Measurements from ENCODE around the gene PFKFB4. TPM values are rescaled to one million over a fixed set of nuclear protein-coding genes. Genes with fewer than 3 reads are reported as not detected.

Gene PFKFB4
- total and polyA plus RNA-seq, 2 experiments from 2014 or later: 8.6 to 22.9 TPM

DNA sequence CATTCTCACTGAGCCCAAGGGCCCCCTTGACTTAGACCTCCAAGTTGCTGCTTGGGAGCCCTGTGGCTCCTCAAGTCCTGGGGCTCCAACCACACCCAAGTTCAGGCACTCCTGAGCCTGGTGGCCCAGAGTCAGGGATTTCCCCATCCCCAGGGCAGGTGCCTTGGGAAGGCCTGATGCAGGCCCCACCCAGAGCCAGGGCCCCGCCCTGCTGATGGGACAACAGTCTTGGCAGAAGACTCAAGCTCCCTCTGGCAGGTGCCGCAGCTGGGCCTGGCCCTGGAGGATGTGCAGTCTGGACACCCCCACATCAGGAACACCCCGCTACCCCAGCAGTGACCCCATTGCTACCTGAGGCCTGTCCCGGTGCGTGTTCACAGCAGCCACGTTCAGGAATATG, 35.0 kb downstream of the PFKFB4 start:
- Mint-ChIP-seq H3K27ac (no peak overlapping the region), H3K4me1 (no peaks in the 10 kb centered on the region), H3K9me3 (no peaks in the 10 kb centered on the region), H3K36me3 (ENCODE audit: low read depth) (peaks cover 2% of the 10 kb centered on the region; the same call in 2 of the 3 replicates), H3K4me3 (no peak overlapping the region), H3K27me3 (ENCODE audit: insufficient read depth, low read depth, poor library complexity) (peaks cover 2% of the 10 kb centered on the region)
- no peaks in the 10 kb centered on the region for H3K27me3 ChIP-seq (ENCODE audit: insufficient read depth)
- H2AFZ ChIP-seq: no peak overlapping the region
- no peak overlapping the region for H3K4me2 ChIP-seq
- H4K20me1 ChIP-seq (replicated peaks; ENCODE audit: insufficient read depth): no peaks in the 10 kb centered on the region
- no peaks in the 10 kb centered on the region for H3K4me1 ChIP-seq (ENCODE audit: insufficient read depth)
- no peak for DNase-seq (ENCODE audit: low spot score)
- H3K79me2 ChIP-seq (replicated peaks; ENCODE audit: insufficient read depth): no peaks in the 10 kb centered on the region
- TF ChIP-seq POLR2AphosphoS5 (IDR thresholded peaks at IDR 0.05; ENCODE audit: low read depth) (no peak), ETS1 (IDR thresholded peaks at IDR 0.05) (no peak), NANOG (IDR thresholded peaks at IDR 0.05; ENCODE audit: borderline replicate concordance) (no peak), ZNF114 (CRISPR knock-in tag; IDR thresholded peaks at IDR 0.05) (no peak), ZNF331 (CRISPR knock-in tag; IDR thresholded peaks at IDR 0.05; ENCODE audit: low read depth) (no peak), CREB1 (CRISPR knock-in tag; IDR thresholded peaks at IDR 0.05; ENCODE audit: low read depth) (no peak), EZH2phosphoT487 (IDR thresholded peaks at IDR 0.05; ENCODE audit: unreplicated experiment) (no peak), STAT1 (IDR thresholded peaks at IDR 0.05; ENCODE audit: unreplicated experiment) (no peak), EZH2 (IDR thresholded peaks at IDR 0.05; ENCODE audit: low read depth, unreplicated experiment) (no peak), JUNB (IDR thresholded peaks at IDR 0.05; ENCODE audit: unreplicated experiment) (no peak), ZNF462 (CRISPR knock-in tag; IDR thresholded peaks at IDR 0.05) (no peak)
- TF ChIP-seq, protein P1, sequence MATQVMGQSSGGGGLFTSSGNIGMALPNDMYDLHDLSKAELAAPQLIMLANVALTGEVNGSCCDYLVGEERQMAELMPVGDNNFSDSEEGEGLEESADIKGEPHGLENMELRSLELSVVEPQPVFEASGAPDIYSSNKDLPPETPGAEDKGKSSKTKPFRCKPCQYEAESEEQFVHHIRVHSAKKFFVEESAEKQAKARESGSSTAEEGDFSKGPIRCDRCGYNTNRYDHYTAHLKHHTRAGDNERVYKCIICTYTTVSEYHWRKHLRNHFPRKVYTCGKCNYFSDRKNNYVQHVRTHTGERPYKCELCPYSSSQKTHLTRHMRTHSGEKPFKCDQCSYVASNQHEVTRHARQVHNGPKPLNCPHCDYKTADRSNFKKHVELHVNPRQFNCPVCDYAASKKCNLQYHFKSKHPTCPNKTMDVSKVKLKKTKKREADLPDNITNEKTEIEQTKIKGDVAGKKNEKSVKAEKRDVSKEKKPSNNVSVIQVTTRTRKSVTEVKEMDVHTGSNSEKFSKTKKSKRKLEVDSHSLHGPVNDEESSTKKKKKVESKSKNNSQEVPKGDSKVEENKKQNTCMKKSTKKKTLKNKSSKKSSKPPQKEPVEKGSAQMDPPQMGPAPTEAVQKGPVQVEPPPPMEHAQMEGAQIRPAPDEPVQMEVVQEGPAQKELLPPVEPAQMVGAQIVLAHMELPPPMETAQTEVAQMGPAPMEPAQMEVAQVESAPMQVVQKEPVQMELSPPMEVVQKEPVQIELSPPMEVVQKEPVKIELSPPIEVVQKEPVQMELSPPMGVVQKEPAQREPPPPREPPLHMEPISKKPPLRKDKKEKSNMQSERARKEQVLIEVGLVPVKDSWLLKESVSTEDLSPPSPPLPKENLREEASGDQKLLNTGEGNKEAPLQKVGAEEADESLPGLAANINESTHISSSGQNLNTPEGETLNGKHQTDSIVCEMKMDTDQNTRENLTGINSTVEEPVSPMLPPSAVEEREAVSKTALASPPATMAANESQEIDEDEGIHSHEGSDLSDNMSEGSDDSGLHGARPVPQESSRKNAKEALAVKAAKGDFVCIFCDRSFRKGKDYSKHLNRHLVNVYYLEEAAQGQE (IDR thresholded peaks at IDR 0.05; ENCODE audit: unreplicated experiment): no peak
- TF ChIP-seq, protein P2, sequence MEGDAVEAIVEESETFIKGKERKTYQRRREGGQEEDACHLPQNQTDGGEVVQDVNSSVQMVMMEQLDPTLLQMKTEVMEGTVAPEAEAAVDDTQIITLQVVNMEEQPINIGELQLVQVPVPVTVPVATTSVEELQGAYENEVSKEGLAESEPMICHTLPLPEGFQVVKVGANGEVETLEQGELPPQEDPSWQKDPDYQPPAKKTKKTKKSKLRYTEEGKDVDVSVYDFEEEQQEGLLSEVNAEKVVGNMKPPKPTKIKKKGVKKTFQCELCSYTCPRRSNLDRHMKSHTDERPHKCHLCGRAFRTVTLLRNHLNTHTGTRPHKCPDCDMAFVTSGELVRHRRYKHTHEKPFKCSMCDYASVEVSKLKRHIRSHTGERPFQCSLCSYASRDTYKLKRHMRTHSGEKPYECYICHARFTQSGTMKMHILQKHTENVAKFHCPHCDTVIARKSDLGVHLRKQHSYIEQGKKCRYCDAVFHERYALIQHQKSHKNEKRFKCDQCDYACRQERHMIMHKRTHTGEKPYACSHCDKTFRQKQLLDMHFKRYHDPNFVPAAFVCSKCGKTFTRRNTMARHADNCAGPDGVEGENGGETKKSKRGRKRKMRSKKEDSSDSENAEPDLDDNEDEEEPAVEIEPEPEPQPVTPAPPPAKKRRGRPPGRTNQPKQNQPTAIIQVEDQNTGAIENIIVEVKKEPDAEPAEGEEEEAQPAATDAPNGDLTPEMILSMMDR (conservative IDR thresholded peaks at IDR 0.05; ENCODE audit: low read depth in 2 of 2): no peak
- no peak for ATAC-seq
- H3K27ac ChIP-seq (ENCODE audit: low read depth): no peak overlapping the region
- H3F3A ChIP-seq (replicated peaks; ENCODE audit: low read depth): no peaks in the 10 kb centered on the region
- no peaks in the 10 kb centered on the region for H3K9me2 ChIP-seq (ENCODE audit: insufficient read depth)
- H3K4me3 ChIP-seq: no peak overlapping the region
- H3K36me3 ChIP-seq (ENCODE audit: insufficient read depth): no peaks in the 10 kb centered on the region
